Caco-2 (cell line): ENCODE results near the gene NWD2. TPM values are rescaled to one million over a fixed set of nuclear protein-coding genes. Genes with fewer than 3 reads are reported as not detected.

Source experiments
- BruUV-seq: library from RNA; stranded (reverse); fragments of 400-500 nt; replicated peaks from 2 replicates; lab custom pipeline; 2021; lab: Mats Ljungman, UMichigan
- CTCF ChIA-PET: fragments of 300-600 bp; sonication (Branson Sonifier 250); formaldehyde crosslinking; loops from one replicate; lab custom pipeline; 2022; ENCODE audit warnings: antibody characterized with exemption; lab: Charles Lee
- POLR2A ChIA-PET: fragments of 300-600 bp; sonication (Branson Sonifier 250); formaldehyde crosslinking; loops from one replicate; lab custom pipeline; 2022; ENCODE audit warnings: antibody characterized with exemption; lab: Charles Lee
- DNase-seq, 2 experiments: peaks; one replicate each; pipeline versions ENCODE4 v3.0.0 to v3.0.0-alpha.2; 2020 to 2022
- H3K27me3 ChIP-seq: replicated peaks from 2 replicates; pipeline ENCODE4 v1.6.0; 2011; ENCODE audit warnings: low read length; ENCODE audit not compliant: control insufficient read depth, insufficient read depth
- H3K36me3 ChIP-seq: 2 replicates; pipeline ENCODE4 v1.5.1; 2011; ENCODE audit warnings: low read length; ENCODE audit not compliant: control insufficient read depth, insufficient read depth
- H3K4me1 ChIP-seq: fragments of 250-450 bp; sonication (Bioruptor Pico); 2 replicates; pipeline ENCODE4 v1.5.1; 2020; ENCODE audit warnings: mild to moderate bottlenecking
- H3K4me3 ChIP-seq: 2 replicates; pipeline ENCODE4 v1.5.1; 2011; ENCODE audit warnings: low read depth, mild to moderate bottlenecking, control low read depth, low read length
- H3K9me3 ChIP-seq: fragments of 250-450 bp; sonication (Bioruptor Pico); 2 replicates; pipeline ENCODE4 v1.5.1; 2020; ENCODE audit warnings: mild to moderate bottlenecking, moderate library complexity
- H3K27ac Mint-ChIP-seq: one replicate; pipeline ENCODE4 v1.8.0; 2022; ENCODE audit warnings: mixed read lengths; ENCODE audit not compliant: unreplicated experiment
- H3K27me3 Mint-ChIP-seq: one replicate; pipeline ENCODE4 v1.8.0; 2022; ENCODE audit warnings: mixed read lengths; ENCODE audit not compliant: insufficient read depth, unreplicated experiment
- H3K36me3 Mint-ChIP-seq: one replicate; pipeline ENCODE4 v1.8.0; 2022; ENCODE audit warnings: mild to moderate bottlenecking, mixed read lengths; ENCODE audit not compliant: insufficient read depth, unreplicated experiment
- H3K4me1 Mint-ChIP-seq: one replicate; pipeline ENCODE4 v1.8.0; 2022; ENCODE audit warnings: low read depth, mixed read lengths; ENCODE audit not compliant: unreplicated experiment
- H3K4me3 Mint-ChIP-seq: one replicate; pipeline ENCODE4 v1.8.0; 2022; ENCODE audit warnings: mild to moderate bottlenecking, moderate library complexity, mixed read lengths; ENCODE audit not compliant: unreplicated experiment
- H3K9me3 Mint-ChIP-seq: one replicate; pipeline ENCODE4 v1.8.0; 2022; ENCODE audit warnings: mixed read lengths; ENCODE audit not compliant: unreplicated experiment
- intact Hi-C: fragments of 100-400 bp; cut with micrococcal nuclease; formaldehyde crosslinking; loops from one replicate; pipeline ENCODE4 v1.10.0; 2022; ENCODE audit not compliant: unreplicated experiment
- total RNA-seq: library from RNA; stranded (reverse); gene quantifications from 2 replicates; pipeline ENCODE4 v1.2.3, GENCODE V29; 2022
- TF ChIP-seq, protein P1 (sequence below), 2 experiments: fragments of 200-600 bp in 1 of 2; IDR thresholded peaks; 1 replicate in 1 of 2; 2 replicates in 1 of 2; pipeline versions ENCODE4 v1.5.1 to v1.8.0; 2011 to 2022; ENCODE audit warnings: antibody characterized with exemption in 1 of 2, control low read depth in 1 of 2, inconsistent platforms in 1 of 2, low read depth in 1 of 2, low read length in 1 of 2, mild to moderate bottlenecking in 1 of 2, moderate library complexity in 1 of 2; ENCODE audit not compliant: insufficient read depth in 1 of 2, severe bottlenecking in 1 of 2, unreplicated experiment in 1 of 2

NWD2 gene
- total RNA-seq, 1 experiment from 2014 or later: not detected

DNA sequence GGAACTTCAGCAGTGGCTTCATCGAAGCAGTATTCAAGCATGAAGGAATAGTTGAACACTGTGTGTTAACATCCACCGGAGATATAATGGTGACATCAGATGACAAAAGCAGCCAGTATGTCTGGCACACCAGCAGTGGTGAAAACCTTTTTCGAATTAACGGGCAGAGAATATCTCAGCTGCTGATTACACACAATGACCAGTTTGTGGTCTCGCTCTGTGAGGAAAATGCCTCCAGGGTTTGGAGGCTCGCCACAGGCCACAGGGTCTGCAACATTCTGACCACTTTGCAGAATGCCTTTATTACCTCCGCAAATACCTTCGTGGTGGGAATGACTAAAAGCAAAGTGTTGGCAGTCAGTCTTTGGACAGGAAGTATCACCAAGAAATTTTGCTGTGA, 201.5 kb downstream of the NWD2 start:
- Mint-ChIP-seq H3K9me3 (no peaks in the 10 kb centered on the region), H3K4me3 (no peak overlapping the region), H3K4me1 (peaks cover 29% of the 10 kb centered on the region), H3K27ac (no peak overlapping the region), H3K27me3 (no peaks in the 10 kb centered on the region), H3K36me3 (no peaks in the 10 kb centered on the region)
- BruUV-seq: no TSS peak
- CTCF ChIA-PET: no interaction called here
- intact Hi-C loops: no loop called here
- peaks cover 44% of the 10 kb centered on the region for H3K4me1 ChIP-seq
- H3K27me3 ChIP-seq: no peaks in the 10 kb centered on the region
- H3K4me3 ChIP-seq: no peak overlapping the region
- no peak for DNase-seq
- POLR2A ChIA-PET: no interaction called here
- H3K9me3 ChIP-seq: no peaks in the 10 kb centered on the region
- TF ChIP-seq, protein P1, sequence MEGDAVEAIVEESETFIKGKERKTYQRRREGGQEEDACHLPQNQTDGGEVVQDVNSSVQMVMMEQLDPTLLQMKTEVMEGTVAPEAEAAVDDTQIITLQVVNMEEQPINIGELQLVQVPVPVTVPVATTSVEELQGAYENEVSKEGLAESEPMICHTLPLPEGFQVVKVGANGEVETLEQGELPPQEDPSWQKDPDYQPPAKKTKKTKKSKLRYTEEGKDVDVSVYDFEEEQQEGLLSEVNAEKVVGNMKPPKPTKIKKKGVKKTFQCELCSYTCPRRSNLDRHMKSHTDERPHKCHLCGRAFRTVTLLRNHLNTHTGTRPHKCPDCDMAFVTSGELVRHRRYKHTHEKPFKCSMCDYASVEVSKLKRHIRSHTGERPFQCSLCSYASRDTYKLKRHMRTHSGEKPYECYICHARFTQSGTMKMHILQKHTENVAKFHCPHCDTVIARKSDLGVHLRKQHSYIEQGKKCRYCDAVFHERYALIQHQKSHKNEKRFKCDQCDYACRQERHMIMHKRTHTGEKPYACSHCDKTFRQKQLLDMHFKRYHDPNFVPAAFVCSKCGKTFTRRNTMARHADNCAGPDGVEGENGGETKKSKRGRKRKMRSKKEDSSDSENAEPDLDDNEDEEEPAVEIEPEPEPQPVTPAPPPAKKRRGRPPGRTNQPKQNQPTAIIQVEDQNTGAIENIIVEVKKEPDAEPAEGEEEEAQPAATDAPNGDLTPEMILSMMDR (IDR thresholded peaks at IDR 0.05; ENCODE audit: insufficient read depth in 1 of 2, low read depth in 1 of 2, low read length in 1 of 2, severe bottlenecking in 1 of 2, unreplicated experiment in 1 of 2): no peak
- H3K36me3 ChIP-seq: no peaks in the 10 kb centered on the region

DNA sequence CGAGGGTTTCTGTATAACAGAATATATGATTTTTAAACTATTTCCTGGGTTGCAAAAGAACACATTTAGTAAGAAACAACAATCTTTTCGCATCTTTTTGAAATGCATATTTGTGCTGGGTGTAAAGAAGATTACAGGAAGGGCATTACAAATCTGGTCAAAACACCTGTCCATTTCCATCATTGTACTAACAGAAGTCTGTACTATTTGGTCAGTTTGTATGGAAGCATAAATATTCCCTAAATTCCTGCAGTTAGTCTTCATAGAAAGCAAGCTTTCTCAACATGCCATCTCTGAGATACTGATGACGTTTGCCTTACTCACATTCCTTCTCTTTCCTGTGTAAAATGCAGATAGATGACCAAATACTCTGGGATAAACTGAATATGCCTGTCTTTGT, 203.3 kb downstream of the NWD2 start:
- ChIA-PET CTCF (no interaction called here), POLR2A (no interaction called here)
- intact Hi-C loops: no loop called here
- Histone ChIP-seq H3K9me3 (no peaks in the 10 kb centered on the region), H3K36me3 (no peaks in the 10 kb centered on the region), H3K27me3 (no peaks in the 10 kb centered on the region), H3K4me1 (peaks cover 28% of the 10 kb centered on the region), H3K4me3 (no peak overlapping the region)
- no peak for DNase-seq
- no peak overlapping the region for H3K27ac Mint-ChIP-seq
- no peak overlapping the region for H3K4me3 Mint-ChIP-seq
- BruUV-seq: no TSS peak
- no peaks in the 10 kb centered on the region for H3K36me3 Mint-ChIP-seq
- H3K9me3 Mint-ChIP-seq: no peaks in the 10 kb centered on the region
- H3K4me1 Mint-ChIP-seq: peaks cover 18% of the 10 kb centered on the region
- no peaks in the 10 kb centered on the region for H3K27me3 Mint-ChIP-seq
- TF ChIP-seq, protein P1 (IDR thresholded peaks at IDR 0.05; ENCODE audit: insufficient read depth in 1 of 2, low read depth in 1 of 2, low read length in 1 of 2, severe bottlenecking in 1 of 2, unreplicated experiment in 1 of 2): no peak

DNA sequence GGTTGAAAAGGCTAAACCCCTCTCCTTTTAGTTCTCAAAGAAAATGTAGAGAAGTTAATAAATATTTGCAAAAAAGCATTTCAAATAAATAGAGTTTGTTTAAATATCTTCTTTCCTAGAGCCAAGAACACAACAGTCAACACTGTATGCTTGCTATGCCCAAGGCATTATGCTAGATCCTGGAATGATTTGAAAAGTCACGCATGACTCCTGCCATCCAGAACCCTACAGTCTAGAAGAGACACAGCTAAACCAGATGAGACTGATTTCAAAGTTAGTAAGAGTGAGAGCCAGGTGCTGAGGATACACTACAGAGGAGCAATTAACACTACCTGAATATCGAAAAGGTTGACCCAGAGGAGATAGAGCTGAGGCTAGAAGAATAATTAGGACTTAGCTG, 205.8 kb downstream of the NWD2 start:
- no peaks in the 10 kb centered on the region for H3K36me3 Mint-ChIP-seq
- ChIA-PET CTCF (no interaction called here), POLR2A (no interaction called here)
- Histone ChIP-seq H3K36me3 (no peaks in the 10 kb centered on the region), H3K4me3 (no peak overlapping the region), H3K9me3 (no peaks in the 10 kb centered on the region), H3K27me3 (no peaks in the 10 kb centered on the region), H3K4me1 (peaks cover 23% of the 10 kb centered on the region)
- no peak overlapping the region for H3K27ac Mint-ChIP-seq
- TF ChIP-seq, protein P1 (IDR thresholded peaks at IDR 0.05; ENCODE audit: insufficient read depth in 1 of 2, low read depth in 1 of 2, low read length in 1 of 2, severe bottlenecking in 1 of 2, unreplicated experiment in 1 of 2): no peak
- no peaks in the 10 kb centered on the region for H3K9me3 Mint-ChIP-seq
- no peak overlapping the region for H3K4me3 Mint-ChIP-seq
- intact Hi-C loops: no loop called here
- no peaks in the 10 kb centered on the region for H3K27me3 Mint-ChIP-seq
- H3K4me1 Mint-ChIP-seq: peaks cover 25% of the 10 kb centered on the region
- BruUV-seq: no TSS peak
- no peak for DNase-seq
